A673 (cell line): Measurements from ENCODE around the gene EPHB2. TPM values are rescaled to one million over a fixed set of nuclear protein-coding genes. Genes with fewer than 3 reads are reported as not detected.

Experiments used
- BruUV-seq: library from RNA; stranded (reverse); fragments of 400-500 nt; replicated peaks from 2 replicates; lab custom pipeline; 2021; lab: Mats Ljungman, UMichigan
- CTCF ChIA-PET: fragments of 300-600 bp; sonication (Branson Sonifier 250); formaldehyde crosslinking; loops from one replicate; lab custom pipeline; 2022; ENCODE audit warnings: antibody characterized with exemption; lab: Charles Lee
- POLR2A ChIA-PET: fragments of 300-600 bp; sonication (Branson Sonifier 250); formaldehyde crosslinking; loops from one replicate; lab custom pipeline; 2022; ENCODE audit warnings: antibody characterized with exemption; ENCODE audit not compliant: low non-redundant PET; lab: Charles Lee
- DNase-seq: peaks from one replicate; pipeline ENCODE4 v3.0.0-alpha.2; 2015; ENCODE audit warnings: low spot score
- H3K27ac ChIP-seq: fragments of 200-600 bp; sonication (generic); 2 replicates; pipeline ENCODE4 v1.5.1; 2016; ENCODE audit warnings: mixed run types, low read depth, mild to moderate bottlenecking, mixed read lengths, antibody characterized with exemption, low read length; ENCODE audit not compliant: poor library complexity, severe bottlenecking
- H3K27me3 ChIP-seq: fragments of 200-600 bp; sonication (generic); replicated peaks from 2 replicates; pipeline ENCODE4 v1.6.1; 2017; ENCODE audit warnings: mixed run types, low read depth, mild to moderate bottlenecking, mixed read lengths, antibody characterized with exemption, low read length; ENCODE audit not compliant: insufficient read depth, poor library complexity
- H3K36me3 ChIP-seq: fragments of 200-600 bp; sonication (generic); 2 replicates; pipeline ENCODE4 v1.6.1; 2016; ENCODE audit warnings: mixed run types, mild to moderate bottlenecking, mixed read lengths, antibody characterized with exemption, low read length; ENCODE audit not compliant: insufficient read depth, poor library complexity, severe bottlenecking
- H3K4me1 ChIP-seq: fragments of 200-600 bp; sonication (generic); 2 replicates; pipeline ENCODE4 v1.6.1; 2017; ENCODE audit warnings: mixed run types, mild to moderate bottlenecking, mixed read lengths, antibody characterized with exemption, low read length; ENCODE audit not compliant: insufficient read depth, poor library complexity, severe bottlenecking
- H3K4me3 ChIP-seq: fragments of 200-600 bp; sonication (generic); 2 replicates; pipeline ENCODE4 v1.5.1; 2016; ENCODE audit warnings: low read depth, mixed run types, mild to moderate bottlenecking, mixed read lengths, low read length; ENCODE audit not compliant: poor library complexity, severe bottlenecking
- H3K9me3 ChIP-seq: fragments of 200-600 bp; sonication (generic); 2 replicates; pipeline ENCODE4 v1.6.1; 2016; ENCODE audit warnings: mixed run types, low read depth, mild to moderate bottlenecking, mixed read lengths, antibody characterized with exemption, low read length; ENCODE audit not compliant: poor library complexity, severe bottlenecking
- CTCF ChIP-seq: fragments of 300-800, 200-600 bp; sonication (generic); conservative IDR thresholded peaks from 2 replicates; pipeline ENCODE4 v1.5.1; 2017; ENCODE audit warnings: low read depth, mild to moderate bottlenecking, antibody characterized with exemption, low read length, moderate library complexity, mixed read lengths
- EZH2 ChIP-seq: fragments of 200-600 bp; sonication (generic); IDR thresholded peaks from 2 replicates; pipeline ENCODE4 v1.6.1; 2017; ENCODE audit warnings: borderline replicate concordance, low read depth, mild to moderate bottlenecking, mixed read lengths, antibody characterized with exemption, low read length; ENCODE audit not compliant: poor library complexity, severe bottlenecking
- intact Hi-C: fragments of 100-400 bp; cut with micrococcal nuclease; formaldehyde crosslinking; loops from one replicate; pipeline ENCODE4 v1.10.0; 2022; ENCODE audit not compliant: unreplicated experiment
- total RNA-seq: library from RNA; stranded (reverse); gene quantifications from 2 replicates; pipeline ENCODE4 v1.2.3, GENCODE V29; 2021

Gene EPHB2
- total RNA-seq, 1 experiment from 2014 or later = 10.4 TPM

GRCh38 chr1:22830757-22831340 lies 120.2 kb downstream of the EPHB2 start:
- Histone ChIP-seq H3K27ac (no peak overlapping the region), H3K36me3 (no peaks in the 10 kb centered on the region), H3K9me3 (no peaks in the 10 kb centered on the region), H3K27me3 (no peaks in the 10 kb centered on the region), H3K4me1 (no peaks in the 10 kb centered on the region), H3K4me3 (no peak overlapping the region)
- ChIA-PET POLR2A (interaction anchor here (0.7 kb wide), 1 partner anchor 17 kb away, joined by 3 read pairs; no protein-coding TSS in a partner anchor), CTCF (no interaction called here)
- TF ChIP-seq EZH2 = no peak
- no peak for TF ChIP-seq CTCF
- no TSS peak for BruUV-seq
- no peak for DNase-seq
- intact Hi-C loops = no loop called here

GRCh38 chr1:22831729-22832413 lies 121.2 kb downstream of the EPHB2 start:
- DNase-seq = peak; percentile 23
- H3K9me3 ChIP-seq = no peaks in the 10 kb centered on the region
- intact Hi-C loops = no loop called here
- H3K4me3 ChIP-seq = no peak overlapping the region
- H3K36me3 ChIP-seq = no peaks in the 10 kb centered on the region
- no peaks in the 10 kb centered on the region for H3K4me1 ChIP-seq
- TF ChIP-seq EZH2 (no peak), CTCF (no peak)
- H3K27ac ChIP-seq = no peak overlapping the region
- ChIA-PET POLR2A (no interaction called here), CTCF (no interaction called here)
- no TSS peak for BruUV-seq
- no peaks in the 10 kb centered on the region for H3K27me3 ChIP-seq

- H3K27me3 ChIP-seq = no peaks in the 10 kb centered on the region
- CTCF ChIA-PET = no interaction called here
- H3K27ac ChIP-seq = no peak overlapping the region
- DNase-seq = no peak
- H3K9me3 ChIP-seq = no peaks in the 10 kb centered on the region
- no peaks in the 10 kb centered on the region for H3K36me3 ChIP-seq
- TF ChIP-seq EZH2 = no peak
- no peak for TF ChIP-seq CTCF
- H3K4me3 ChIP-seq = no peak overlapping the region
- BruUV-seq = no TSS peak
- intact Hi-C loops = no loop called here
- H3K4me1 ChIP-seq = no peaks in the 10 kb centered on the region
- POLR2A ChIA-PET = no interaction called here
These were observed 121.8 kb downstream of the EPHB2 start for GRCh38 chr1:22832414-22832786.
